ENCODE data around the gene PGP. TPM values are rescaled to one million over a fixed set of nuclear protein-coding genes. Genes with fewer than 3 reads are reported as not detected.
A peak's percentile ranks its signal among the peaks of the same experiment; 100 is the strongest.

PGP gene
- total RNA-seq, 1 experiment from 2014 or later = 38.3 TPM

DNA sequence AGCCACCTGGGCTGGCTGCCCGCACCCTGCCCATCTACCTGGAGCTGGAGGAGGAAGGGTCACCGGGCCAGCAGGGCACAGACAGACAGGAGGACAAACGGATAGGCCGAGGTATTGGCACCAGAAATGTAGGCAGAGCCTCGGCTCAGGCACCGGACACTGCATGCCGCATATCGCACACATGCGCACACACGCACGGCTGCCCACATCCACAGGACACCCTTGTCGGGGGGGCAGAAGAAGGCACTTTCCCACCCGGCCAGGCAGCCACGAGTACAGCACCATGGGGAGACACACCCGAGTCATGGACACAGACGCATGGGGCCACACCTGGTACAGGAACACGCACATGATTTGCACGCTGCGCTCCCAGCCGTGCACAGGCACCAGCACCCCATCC lies 32.7 kb downstream of the PGP start:
- Histone ChIP-seq H4K5ac (ENCODE audit: insufficient read length, low read depth, low read length) (no peak overlapping the region), H3K9me3 (ENCODE audit: control insufficient read depth, low read depth, low read length) (no peaks in the 10 kb centered on the region), H2BK12ac (ENCODE audit: insufficient read length, low read depth, low read length) (no peak overlapping the region), H4K91ac (ENCODE audit: insufficient read length, low read depth, low read length) (no peak overlapping the region), H2AFZ (ENCODE audit: low read length) (no peak overlapping the region), H2BK120ac (ENCODE audit: low read depth, low read length, poor library complexity, severe bottlenecking) (no peak overlapping the region), H2BK20ac (ENCODE audit: low read depth, low read length, poor library complexity, severe bottlenecking) (no peak overlapping the region), H3K27me3 (ENCODE audit: insufficient read depth, low read length) (no peaks in the 10 kb centered on the region), H4K8ac (replicated peaks; ENCODE audit: insufficient read length, low read depth, low read length) (no peak overlapping the region), H3K56ac (ENCODE audit: insufficient read length, low read depth, low read length) (no peak overlapping the region), H3K79me2 (ENCODE audit: insufficient read depth, low read length) (no peaks in the 10 kb centered on the region), H2AK5ac (ENCODE audit: insufficient read length, low read length) (no peak overlapping the region), H2BK15ac (ENCODE audit: low read depth, low read length) (no peak overlapping the region), H3K23me2 (ENCODE audit: insufficient read length, low read depth, low read length, poor library complexity, severe bottlenecking) (no peaks in the 10 kb centered on the region), H2BK5ac (ENCODE audit: insufficient read length, low read length) (no peak overlapping the region), H3K14ac (ENCODE audit: insufficient read depth, low read length) (no peak overlapping the region), H3K18ac (ENCODE audit: insufficient read length, low read depth, low read length) (no peak overlapping the region), H3T11ph (ENCODE audit: low read length) (no peak overlapping the region), H3K4me1 (ENCODE audit: insufficient read depth, low read length) (no peaks in the 10 kb centered on the region), H3K4ac (ENCODE audit: low read depth, low read length) (no peak overlapping the region), H4K20me1 (ENCODE audit: control insufficient read depth, insufficient read depth, insufficient read length) (peaks cover 3% of the 10 kb centered on the region), H3K27ac (ENCODE audit: insufficient read length, low read depth, low read length) (no peak overlapping the region), H3K4me2 (ENCODE audit: insufficient read depth, insufficient read length, low read length) (no peak overlapping the region), H3K79me1 (ENCODE audit: insufficient read depth, low read depth, low read length, poor library complexity, severe bottlenecking) (no peaks in the 10 kb centered on the region), H3K23ac (ENCODE audit: insufficient read length, low read depth, low read length) (no peak overlapping the region), H3K9ac (ENCODE audit: extremely low read depth, insufficient read length, low read length) (no peak overlapping the region)
- Mint-ChIP-seq H3K9me3 (no peaks in the 10 kb centered on the region), H3K36me3 (ENCODE audit: insufficient read depth in 1 of 3, low read depth in 3 of 3) (peaks cover 0 to 13% (median 10%) of the 10 kb centered on the region in 3 experiments; a peak in 4 of 7 replicates), H3K4me3 (no peak overlapping the region), H3K4me1 (peaks cover 3 to 7% of the 10 kb centered on the region in 2 experiments), H3K27ac (peak overlapping the region in 2 of 3 experiments; percentile 57 to 89; a peak in 2 of 7 replicates), H3K27me3 (ENCODE audit: low read depth) (no peaks in the 10 kb centered on the region)
- DNase-seq = no peak
- no CpG with 5 or more reads among the region's 20 CpGs for WGBS (ENCODE audit: extremely low coverage, insufficient read length, low lambda C conversion rate)
- TF ChIP-seq, protein P1, sequence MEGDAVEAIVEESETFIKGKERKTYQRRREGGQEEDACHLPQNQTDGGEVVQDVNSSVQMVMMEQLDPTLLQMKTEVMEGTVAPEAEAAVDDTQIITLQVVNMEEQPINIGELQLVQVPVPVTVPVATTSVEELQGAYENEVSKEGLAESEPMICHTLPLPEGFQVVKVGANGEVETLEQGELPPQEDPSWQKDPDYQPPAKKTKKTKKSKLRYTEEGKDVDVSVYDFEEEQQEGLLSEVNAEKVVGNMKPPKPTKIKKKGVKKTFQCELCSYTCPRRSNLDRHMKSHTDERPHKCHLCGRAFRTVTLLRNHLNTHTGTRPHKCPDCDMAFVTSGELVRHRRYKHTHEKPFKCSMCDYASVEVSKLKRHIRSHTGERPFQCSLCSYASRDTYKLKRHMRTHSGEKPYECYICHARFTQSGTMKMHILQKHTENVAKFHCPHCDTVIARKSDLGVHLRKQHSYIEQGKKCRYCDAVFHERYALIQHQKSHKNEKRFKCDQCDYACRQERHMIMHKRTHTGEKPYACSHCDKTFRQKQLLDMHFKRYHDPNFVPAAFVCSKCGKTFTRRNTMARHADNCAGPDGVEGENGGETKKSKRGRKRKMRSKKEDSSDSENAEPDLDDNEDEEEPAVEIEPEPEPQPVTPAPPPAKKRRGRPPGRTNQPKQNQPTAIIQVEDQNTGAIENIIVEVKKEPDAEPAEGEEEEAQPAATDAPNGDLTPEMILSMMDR (conservative IDR thresholded peaks at IDR 0.05) = no peak

Data from H9 (cell line).